Stimulated activated CD4-positive, alpha-beta T cell treated with anti-CD3 and anti-CD28 coated beads, Interleukin-1b, Interleukin-23, amount 100 ng/mL, for 24 hours (primary cell): ENCODE measurements around the gene CNOT2.

Experiments
- DNase-seq, 4 experiments: peaks; one replicate each; pipeline ENCODE4 v3.0.0-alpha.2; 2020; ENCODE audit warnings: low read depth in 4 of 4, low spot score in 1 of 4

Gene CNOT2

DNA sequence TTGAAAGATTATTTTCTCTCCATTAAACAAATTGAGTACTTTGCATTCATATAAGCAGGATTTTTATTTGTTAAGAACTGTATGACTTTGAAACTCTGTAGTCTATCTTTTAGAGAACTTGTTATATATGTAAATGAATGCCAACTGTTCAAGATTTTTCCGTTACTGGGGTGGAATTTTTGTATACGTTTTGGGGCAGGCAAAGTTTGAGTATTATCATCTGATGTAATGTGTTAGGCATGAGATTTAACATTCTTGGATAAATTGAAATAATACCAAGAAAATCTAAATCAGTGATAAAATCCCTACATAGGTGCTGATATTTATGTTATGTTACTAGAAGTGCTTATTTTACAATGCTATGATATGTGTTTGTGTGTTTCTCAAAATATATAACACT, 8.4 kb downstream of the CNOT2 start:
- no peak for DNase-seq

DNA sequence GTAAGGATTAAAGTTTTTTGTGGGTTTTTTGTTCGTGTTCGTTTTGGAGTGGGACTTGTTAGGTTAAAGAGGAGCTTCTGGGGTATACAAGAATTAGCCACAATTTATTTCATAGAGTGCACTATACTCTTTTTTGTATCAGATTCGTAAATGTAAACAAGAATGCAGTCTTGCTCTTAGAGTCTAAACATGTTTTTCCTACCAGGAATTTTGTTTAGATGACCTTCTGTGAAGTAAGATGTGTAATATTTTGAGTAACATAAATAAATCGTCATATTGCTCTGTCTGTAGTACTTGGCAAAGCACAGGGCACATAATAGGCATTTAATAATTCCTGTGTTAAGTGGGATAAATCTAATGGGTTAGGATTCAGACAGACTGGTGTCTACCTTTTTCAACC, 9.6 kb downstream of the CNOT2 start:
- no peak for DNase-seq

GRCh38 chr12:70254225-70254624, 11.0 kb downstream of the CNOT2 start:
- no peak for DNase-seq

- no peak for DNase-seq
Observed at GRCh38 chr12:70254846-70255245, 11.6 kb downstream of the CNOT2 start.

GRCh38 chr12:70255311-70255710, 12.1 kb downstream of the CNOT2 start:
- no peak for DNase-seq

DNA sequence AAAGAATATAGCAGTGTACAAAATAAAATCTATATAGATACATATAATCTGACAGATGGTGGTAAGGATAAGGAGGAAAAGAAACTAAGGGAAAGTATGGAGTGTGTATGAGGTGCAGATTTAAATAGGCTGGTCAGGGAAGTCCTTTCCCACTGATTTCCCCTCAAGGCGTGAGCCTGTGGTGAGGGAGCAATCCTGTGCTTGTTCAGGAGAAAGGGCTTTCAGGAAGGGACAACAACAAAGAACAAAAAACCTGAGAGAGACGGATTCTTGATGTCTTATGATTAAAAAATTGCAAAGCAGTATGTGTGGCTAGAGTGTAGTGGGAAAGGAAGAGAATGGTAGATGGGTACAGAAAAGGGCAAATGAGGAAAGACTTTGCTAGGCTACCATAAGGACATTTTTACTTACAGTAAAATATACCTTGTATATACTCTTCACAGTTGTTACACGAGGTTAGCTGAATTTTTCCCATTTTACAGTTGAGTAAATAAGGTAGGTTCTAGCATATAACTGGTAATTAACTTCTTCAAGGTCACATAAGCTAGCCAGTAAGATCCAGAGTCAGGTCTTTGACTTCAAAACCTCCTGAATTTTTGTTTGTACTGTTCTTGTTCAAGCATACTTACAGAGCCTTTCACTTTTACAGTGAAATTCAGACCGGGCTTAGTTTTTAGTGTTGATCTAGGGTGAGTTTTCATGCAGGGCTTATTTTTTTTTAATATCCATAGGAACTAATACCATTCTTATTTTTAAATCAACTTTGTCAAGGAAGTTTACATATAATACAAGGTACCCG, 15.6 kb downstream of the CNOT2 start:
- DNase-seq = no peak

DNA sequence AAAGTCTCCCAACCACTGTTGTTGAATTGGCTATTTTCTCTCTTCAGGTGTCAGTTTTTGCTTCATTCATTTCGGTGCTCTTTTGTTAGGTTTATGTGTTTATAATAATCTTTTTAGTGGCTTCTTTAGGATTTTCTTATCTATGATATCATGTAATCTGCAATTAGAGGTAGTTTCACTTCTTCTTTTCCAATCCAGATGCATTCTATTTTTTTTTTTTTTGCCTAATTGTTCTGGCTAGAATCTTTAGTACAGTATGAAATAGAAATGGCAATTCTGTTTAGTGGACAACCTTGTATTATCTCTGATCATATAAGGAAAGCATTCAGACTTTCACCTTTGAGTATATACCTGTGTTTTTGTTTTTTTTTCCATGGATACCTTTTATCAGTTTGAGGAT, 17.4 kb downstream of the CNOT2 start:
- DNase-seq = no peak

DNA sequence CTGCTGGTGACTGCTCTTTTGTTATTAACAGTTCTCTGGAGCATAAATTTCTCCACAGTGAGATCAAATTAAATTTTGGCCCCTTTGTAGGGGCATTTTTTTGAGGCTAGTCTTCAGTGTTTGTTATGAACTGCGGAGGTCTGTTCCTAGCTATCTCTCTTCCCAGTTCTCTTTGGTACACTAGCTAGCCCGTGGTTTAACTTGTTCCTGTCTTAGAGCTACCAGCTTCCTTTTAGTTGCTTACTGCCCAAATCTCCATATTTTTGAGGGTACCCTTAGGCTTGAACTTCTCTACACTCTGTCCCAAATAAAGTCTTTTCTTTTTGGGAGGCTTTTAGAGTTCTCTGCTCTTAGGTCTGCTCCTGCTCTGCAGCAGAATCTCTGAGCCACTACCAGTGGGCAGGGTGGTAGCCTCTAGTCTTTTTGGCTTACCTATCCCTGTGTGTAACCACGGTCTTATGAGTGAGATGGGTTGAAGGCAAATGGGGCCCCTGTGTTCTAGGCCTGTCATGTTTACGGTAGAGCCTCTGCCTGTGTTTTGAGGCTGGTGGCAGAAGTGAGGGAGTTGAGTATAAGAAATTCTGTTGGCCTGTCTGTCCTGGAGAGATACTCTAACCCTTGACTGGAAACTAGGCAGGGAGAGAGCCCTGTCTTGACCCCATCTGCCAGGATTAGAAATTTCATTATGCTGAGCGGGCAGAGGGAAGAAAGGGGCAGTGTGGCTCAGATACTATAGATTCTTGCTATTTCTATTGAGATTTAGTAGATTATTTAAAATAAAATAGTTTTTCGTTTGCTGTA, 21.0 kb downstream of the CNOT2 start:
- no peak for DNase-seq

DNA sequence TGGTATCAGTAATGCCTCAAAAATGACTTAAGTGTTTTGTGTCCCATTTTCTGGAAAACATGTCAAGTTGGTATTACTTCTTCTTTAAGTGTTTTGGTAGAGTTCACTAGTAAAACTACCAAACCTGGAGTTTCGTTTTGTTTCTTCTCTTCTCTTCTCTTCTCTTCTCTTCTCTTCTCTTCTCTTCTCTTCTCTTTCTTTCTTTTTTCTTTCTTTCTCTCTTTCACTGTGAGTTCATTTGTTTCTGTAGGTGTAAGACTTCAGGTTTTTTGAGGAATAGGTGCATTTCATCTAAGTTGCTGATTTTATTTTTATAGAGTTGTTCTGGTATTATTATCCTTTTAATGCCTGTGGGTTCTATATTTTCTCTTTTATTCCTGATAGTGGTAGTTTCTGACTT, 21.9 kb downstream of the CNOT2 start:
- DNase-seq = no peak

GRCh38 chr12:70267550-70267949, 24.3 kb downstream of the CNOT2 start:
- DNase-seq = no peak

GRCh38 chr12:70268972-70269371, 25.7 kb downstream of the CNOT2 start:
- DNase-seq = no peak

- no peak for DNase-seq
Observed at GRCh38 chr12:70270108-70270507, 26.9 kb downstream of the CNOT2 start.

GRCh38 chr12:70271025-70271424, 27.8 kb downstream of the CNOT2 start:
- no peak for DNase-seq

DNA sequence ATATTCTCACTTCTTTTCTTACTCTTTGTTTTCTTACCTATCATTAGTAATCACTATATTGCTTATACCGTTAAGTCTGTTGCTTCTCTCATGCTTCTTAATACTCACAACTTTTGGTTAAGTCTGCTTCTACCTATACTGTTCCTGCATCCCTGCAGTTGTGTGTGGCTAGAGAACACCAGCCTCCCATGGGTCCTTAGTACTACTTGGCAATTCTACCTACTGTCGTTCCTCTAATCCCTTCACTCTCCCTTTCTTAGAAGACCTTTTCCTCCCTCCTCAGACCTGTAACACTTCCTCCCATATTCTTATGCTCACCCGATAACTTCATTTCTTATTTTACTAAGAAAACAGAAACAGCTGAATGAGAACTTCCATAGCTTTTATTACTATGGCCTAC, 29.3 kb downstream of the CNOT2 start:
- no peak for DNase-seq

GRCh38 chr12:70275045-70275444, 31.8 kb downstream of the CNOT2 start:
- no peak for DNase-seq

GRCh38 chr12:70277973-70278372, 34.7 kb downstream of the CNOT2 start:
- no peak for DNase-seq

- DNase-seq = no peak
Observed at GRCh38 chr12:70278945-70279344, 35.7 kb downstream of the CNOT2 start.

- DNase-seq = no peak
Observed at GRCh38 chr12:70283232-70283631, 40.0 kb downstream of the CNOT2 start.

DNA sequence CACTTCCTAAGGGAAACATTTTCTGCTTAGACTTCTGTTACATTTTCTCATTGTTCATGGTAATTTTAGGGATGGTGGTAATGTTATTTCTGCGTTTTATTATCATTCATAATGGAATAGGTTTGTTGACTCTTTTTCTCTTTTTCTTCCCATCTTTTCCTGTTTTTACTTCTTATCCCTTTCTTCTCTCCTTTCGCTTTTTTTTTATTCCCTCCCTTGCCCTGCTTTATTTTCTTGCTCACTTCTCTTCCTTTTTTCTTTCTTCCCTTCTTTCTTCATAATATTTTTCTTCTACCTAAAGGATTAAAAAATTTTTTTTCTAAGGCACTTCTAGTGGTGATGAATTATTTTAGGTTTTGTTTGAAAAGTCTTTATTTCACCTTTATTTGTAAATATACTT, 45.6 kb downstream of the CNOT2 start:
- no peak for DNase-seq

GRCh38 chr12:70290116-70290515, 46.9 kb downstream of the CNOT2 start:
- DNase-seq = no peak

GRCh38 chr12:70292017-70292776, 49.0 kb downstream of the CNOT2 start:
- DNase-seq = no peak
